H9 (cell line): ENCODE results near the gene PCA3. TPM values are rescaled to one million over a fixed set of nuclear protein-coding genes. Genes with fewer than 3 reads are reported as not detected.

Experiments used
- DNase-seq: peaks from one replicate; pipeline ENCODE4 v3.0.0-alpha.2; 2017
- H2AFZ ChIP-seq: one replicate; pipeline ENCODE4 v1.6.1; 2013; ENCODE audit warnings: mild to moderate bottlenecking, low read length, control low read depth, moderate library complexity
- H2AK5ac ChIP-seq: 2 replicates; pipeline ENCODE4 v1.6.1; 2013; ENCODE audit warnings: low read length, control low read depth, mixed read lengths; ENCODE audit not compliant: insufficient read length
- H2BK120ac ChIP-seq: one replicate; pipeline ENCODE4 v1.6.1; 2013; ENCODE audit warnings: low read depth, mild to moderate bottlenecking, low read length, control low read depth, inconsistent platforms; ENCODE audit not compliant: poor library complexity, severe bottlenecking
- H2BK12ac ChIP-seq: 2 replicates; pipeline ENCODE4 v1.6.1; 2013; ENCODE audit warnings: low read length, control low read depth, mixed read lengths, low read depth; ENCODE audit not compliant: insufficient read length
- H2BK15ac ChIP-seq: 2 replicates; pipeline ENCODE4 v1.6.1; 2013; ENCODE audit warnings: low read depth, low read length, control low read depth
- H2BK20ac ChIP-seq: one replicate; pipeline ENCODE4 v1.6.1; 2013; ENCODE audit warnings: low read depth, mild to moderate bottlenecking, low read length, control low read depth, inconsistent platforms; ENCODE audit not compliant: poor library complexity, severe bottlenecking
- H2BK5ac ChIP-seq: 2 replicates; pipeline ENCODE4 v1.6.1; 2013; ENCODE audit warnings: low read length, control low read depth, mixed read lengths; ENCODE audit not compliant: insufficient read length
- H3K14ac ChIP-seq: 2 replicates; pipeline ENCODE4 v1.6.1; 2013; ENCODE audit warnings: low read length, control low read depth; ENCODE audit not compliant: insufficient read depth
- H3K18ac ChIP-seq: 2 replicates; pipeline ENCODE4 v1.6.1; 2013; ENCODE audit warnings: low read depth, mild to moderate bottlenecking, mixed read lengths, low read length, control low read depth; ENCODE audit not compliant: insufficient read length
- H3K23ac ChIP-seq: 2 replicates; pipeline ENCODE4 v1.6.1; 2013; ENCODE audit warnings: low read length, control low read depth, mixed read lengths, low read depth; ENCODE audit not compliant: insufficient read length
- H3K23me2 ChIP-seq: 2 replicates; pipeline ENCODE4 v1.6.1; 2013; ENCODE audit warnings: low read depth, mild to moderate bottlenecking, mixed read lengths, low read length, control low read depth; ENCODE audit not compliant: insufficient read length, poor library complexity, severe bottlenecking
- H3K27ac ChIP-seq: 2 replicates; pipeline ENCODE4 v1.5.1; 2013; ENCODE audit warnings: low read length, control low read depth, mixed read lengths, low read depth; ENCODE audit not compliant: insufficient read length
- H3K27me3 ChIP-seq: 2 replicates; pipeline ENCODE4 v1.6.1; 2013; ENCODE audit warnings: low read length, control low read depth, inconsistent platforms; ENCODE audit not compliant: insufficient read depth
- H3K4ac ChIP-seq: 2 replicates; pipeline ENCODE4 v1.6.1; 2013; ENCODE audit warnings: low read depth, mild to moderate bottlenecking, control low read depth, inconsistent platforms, low read length, moderate library complexity
- H3K4me1 ChIP-seq: 2 replicates; pipeline ENCODE4 v1.6.1; 2013; ENCODE audit warnings: low read length, control low read depth, inconsistent platforms; ENCODE audit not compliant: insufficient read depth
- H3K4me2 ChIP-seq: 2 replicates; pipeline ENCODE4 v1.6.1; 2013; ENCODE audit warnings: low read length, control low read depth, mixed read lengths; ENCODE audit not compliant: insufficient read length, insufficient read depth
- H3K56ac ChIP-seq: 2 replicates; pipeline ENCODE4 v1.6.1; 2013; ENCODE audit warnings: low read depth, mild to moderate bottlenecking, mixed read lengths, low read length, control low read depth; ENCODE audit not compliant: insufficient read length
- H3K79me1 ChIP-seq: 2 replicates; pipeline ENCODE4 v1.6.1; 2013; ENCODE audit warnings: low read depth, mild to moderate bottlenecking, moderate library complexity, low read length, control low read depth, inconsistent platforms; ENCODE audit not compliant: insufficient read depth, poor library complexity, severe bottlenecking
- H3K79me2 ChIP-seq: 2 replicates; pipeline ENCODE4 v1.6.1; 2013; ENCODE audit warnings: low read length, control low read depth, inconsistent platforms; ENCODE audit not compliant: insufficient read depth
- H3K9ac ChIP-seq: 2 replicates; pipeline ENCODE4 v1.6.1; 2013; ENCODE audit warnings: low read length, control low read depth, mixed read lengths; ENCODE audit not compliant: insufficient read length; ENCODE audit errors: extremely low read depth
- H3K9me3 ChIP-seq: one replicate; pipeline ENCODE4 v1.6.1; 2013; ENCODE audit warnings: low read depth, low read length, inconsistent platforms; ENCODE audit not compliant: control insufficient read depth
- H3T11ph ChIP-seq: one replicate; pipeline ENCODE4 v1.6.1; 2013; ENCODE audit warnings: mild to moderate bottlenecking, low read length, control low read depth, inconsistent platforms
- H4K20me1 ChIP-seq: one replicate; pipeline ENCODE4 v1.6.1; 2013; ENCODE audit not compliant: control insufficient read depth, insufficient read length, insufficient read depth
- H4K5ac ChIP-seq: 2 replicates; pipeline ENCODE4 v1.6.1; 2013; ENCODE audit warnings: low read depth, mild to moderate bottlenecking, mixed read lengths, low read length, control low read depth; ENCODE audit not compliant: insufficient read length
- H4K8ac ChIP-seq: replicated peaks from 2 replicates; pipeline ENCODE4 v1.6.1; 2013; ENCODE audit warnings: low read length, control low read depth, mixed read lengths, low read depth; ENCODE audit not compliant: insufficient read length
- H4K91ac ChIP-seq: 2 replicates; pipeline ENCODE4 v1.6.1; 2013; ENCODE audit warnings: low read depth, mild to moderate bottlenecking, moderate library complexity, mixed read lengths, low read length, control low read depth; ENCODE audit not compliant: insufficient read length
- H3K27ac Mint-ChIP-seq, 3 experiments: 2 replicates in 2 of 3; 3 replicates in 1 of 3; pipeline ENCODE4 v1.8.0; 2020 to 2021; ENCODE audit warnings: mixed read lengths in 3 of 3, mild to moderate bottlenecking in 1 of 3, moderate library complexity in 1 of 3
- H3K27me3 Mint-ChIP-seq: 2 replicates; pipeline ENCODE4 v1.8.0; 2021; ENCODE audit warnings: low read depth, mild to moderate bottlenecking, moderate library complexity, mixed read lengths
- H3K36me3 Mint-ChIP-seq, 3 experiments: 2 replicates in 2 of 3; 3 replicates in 1 of 3; pipeline ENCODE4 v1.8.0; 2020 to 2021; ENCODE audit warnings: low read depth in 3 of 3, mixed read lengths in 3 of 3; ENCODE audit not compliant: insufficient read depth in 1 of 3
- H3K4me1 Mint-ChIP-seq, 2 experiments: 2 replicates each; pipeline ENCODE4 v1.8.0; 2020; ENCODE audit warnings: mixed read lengths in 2 of 2
- H3K4me3 Mint-ChIP-seq, 2 experiments: 2 replicates in 1 of 2; 3 replicates in 1 of 2; pipeline ENCODE4 v1.8.0; 2020 to 2021; ENCODE audit warnings: mild to moderate bottlenecking in 2 of 2, mixed read lengths in 2 of 2, moderate library complexity in 1 of 2
- H3K9me3 Mint-ChIP-seq, 2 experiments: 2 replicates in 1 of 2; 3 replicates in 1 of 2; pipeline ENCODE4 v1.8.0; 2020; ENCODE audit warnings: mild to moderate bottlenecking in 2 of 2, mixed read lengths in 2 of 2, moderate library complexity in 1 of 2
- WGBS: extraction: QIAGEN DNeasy Blood & Tissue Kit; methylation state at CpG from one replicate; pipeline ENCODE4 v1.1.7; 2013; ENCODE audit warnings: missing lambda C conversion rate, low lambda C conversion rate, mixed read lengths; ENCODE audit not compliant: insufficient read length; ENCODE audit errors: extremely low coverage; 5-methylcytosine and 5-hydroxymethylcytosine counted together
- total RNA-seq: library from RNA; stranded (reverse); gene quantifications from 2 replicates; pipeline ENCODE4 v1.2.1, GENCODE V29; 2021
- TF ChIP-seq, protein P1 (sequence below): fragments of 200-600 bp; sonication (generic); conservative IDR thresholded peaks from 3 replicates; pipeline ENCODE4 v1.8.0; 2021; ENCODE audit warnings: antibody characterized with exemption, mild to moderate bottlenecking

Gene PCA3
- total RNA-seq, 1 experiment from 2014 or later = not detected

DNA sequence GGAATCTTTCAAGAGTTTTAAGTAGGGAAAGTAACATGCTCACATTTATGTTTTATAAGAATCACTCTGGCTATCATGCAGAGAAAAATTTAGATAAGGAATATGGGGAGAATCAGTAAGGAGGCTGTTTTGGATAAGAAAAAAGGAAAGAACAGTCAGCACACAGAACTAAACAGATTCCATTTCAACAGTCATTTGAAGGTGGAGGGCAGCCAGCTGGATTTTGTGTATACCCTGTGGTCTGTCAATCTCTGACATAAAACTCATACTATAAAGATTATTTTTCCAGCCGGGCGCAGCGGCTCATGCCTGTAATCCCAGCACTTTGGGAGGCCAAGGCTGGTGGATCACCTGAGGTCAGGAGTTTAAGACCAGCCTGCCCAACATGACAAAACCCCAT lies 64.2 kb downstream of the PCA3 start:
- Histone ChIP-seq H2BK12ac (no peak overlapping the region), H2BK15ac (no peak overlapping the region), H2AK5ac (no peak overlapping the region), H3K79me2 (no peaks in the 10 kb centered on the region), H3K4ac (no peak overlapping the region), H4K20me1 (no peaks in the 10 kb centered on the region), H4K91ac (no peak overlapping the region), H3K4me2 (no peak overlapping the region), H2BK120ac (no peak overlapping the region), H4K5ac (no peak overlapping the region), H3K9ac (no peak overlapping the region), H3K23me2 (no peaks in the 10 kb centered on the region), H3K27me3 (no peaks in the 10 kb centered on the region), H3K23ac (no peak overlapping the region), H3K79me1 (no peaks in the 10 kb centered on the region), H3K27ac (no peak overlapping the region), H3K18ac (no peak overlapping the region), H2AFZ (no peak overlapping the region), H3K4me1 (no peaks in the 10 kb centered on the region), H3T11ph (no peak overlapping the region), H3K56ac (no peak overlapping the region), H3K14ac (no peak overlapping the region), H3K9me3 (no peaks in the 10 kb centered on the region), H4K8ac (no peak overlapping the region), H2BK5ac (no peak overlapping the region), H2BK20ac (no peak overlapping the region)
- Mint-ChIP-seq H3K27ac (no peak overlapping the region), H3K9me3 (peaks cover 8 to 10% of the 10 kb centered on the region in 2 experiments), H3K27me3 (no peaks in the 10 kb centered on the region; the same call in 1 of the 2 replicates), H3K4me1 (peaks cover 13 to 19% of the 10 kb centered on the region in 2 experiments), H3K36me3 (peaks cover 2 to 10% (median 9%) of the 10 kb centered on the region in 3 experiments; a peak in 5 of 7 replicates), H3K4me3 (no peak overlapping the region)
- no CpG with 5 or more reads among the region's 3 CpGs for WGBS
- DNase-seq = no peak
- TF ChIP-seq, protein P1, sequence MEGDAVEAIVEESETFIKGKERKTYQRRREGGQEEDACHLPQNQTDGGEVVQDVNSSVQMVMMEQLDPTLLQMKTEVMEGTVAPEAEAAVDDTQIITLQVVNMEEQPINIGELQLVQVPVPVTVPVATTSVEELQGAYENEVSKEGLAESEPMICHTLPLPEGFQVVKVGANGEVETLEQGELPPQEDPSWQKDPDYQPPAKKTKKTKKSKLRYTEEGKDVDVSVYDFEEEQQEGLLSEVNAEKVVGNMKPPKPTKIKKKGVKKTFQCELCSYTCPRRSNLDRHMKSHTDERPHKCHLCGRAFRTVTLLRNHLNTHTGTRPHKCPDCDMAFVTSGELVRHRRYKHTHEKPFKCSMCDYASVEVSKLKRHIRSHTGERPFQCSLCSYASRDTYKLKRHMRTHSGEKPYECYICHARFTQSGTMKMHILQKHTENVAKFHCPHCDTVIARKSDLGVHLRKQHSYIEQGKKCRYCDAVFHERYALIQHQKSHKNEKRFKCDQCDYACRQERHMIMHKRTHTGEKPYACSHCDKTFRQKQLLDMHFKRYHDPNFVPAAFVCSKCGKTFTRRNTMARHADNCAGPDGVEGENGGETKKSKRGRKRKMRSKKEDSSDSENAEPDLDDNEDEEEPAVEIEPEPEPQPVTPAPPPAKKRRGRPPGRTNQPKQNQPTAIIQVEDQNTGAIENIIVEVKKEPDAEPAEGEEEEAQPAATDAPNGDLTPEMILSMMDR = no peak
